HG03575 (cell line): ENCODE measurements around the gene SLC22A31.

Source experiments
- ATAC-seq: cut with Tn5 transposase; IDR thresholded peaks from one replicate; pipeline ENCODE4 v1.9.1; 2021; ENCODE audit not compliant: unreplicated experiment, insufficient number of reproducible peaks, low FRiP score; ENCODE audit errors: extremely low read depth

The SLC22A31 gene

DNA sequence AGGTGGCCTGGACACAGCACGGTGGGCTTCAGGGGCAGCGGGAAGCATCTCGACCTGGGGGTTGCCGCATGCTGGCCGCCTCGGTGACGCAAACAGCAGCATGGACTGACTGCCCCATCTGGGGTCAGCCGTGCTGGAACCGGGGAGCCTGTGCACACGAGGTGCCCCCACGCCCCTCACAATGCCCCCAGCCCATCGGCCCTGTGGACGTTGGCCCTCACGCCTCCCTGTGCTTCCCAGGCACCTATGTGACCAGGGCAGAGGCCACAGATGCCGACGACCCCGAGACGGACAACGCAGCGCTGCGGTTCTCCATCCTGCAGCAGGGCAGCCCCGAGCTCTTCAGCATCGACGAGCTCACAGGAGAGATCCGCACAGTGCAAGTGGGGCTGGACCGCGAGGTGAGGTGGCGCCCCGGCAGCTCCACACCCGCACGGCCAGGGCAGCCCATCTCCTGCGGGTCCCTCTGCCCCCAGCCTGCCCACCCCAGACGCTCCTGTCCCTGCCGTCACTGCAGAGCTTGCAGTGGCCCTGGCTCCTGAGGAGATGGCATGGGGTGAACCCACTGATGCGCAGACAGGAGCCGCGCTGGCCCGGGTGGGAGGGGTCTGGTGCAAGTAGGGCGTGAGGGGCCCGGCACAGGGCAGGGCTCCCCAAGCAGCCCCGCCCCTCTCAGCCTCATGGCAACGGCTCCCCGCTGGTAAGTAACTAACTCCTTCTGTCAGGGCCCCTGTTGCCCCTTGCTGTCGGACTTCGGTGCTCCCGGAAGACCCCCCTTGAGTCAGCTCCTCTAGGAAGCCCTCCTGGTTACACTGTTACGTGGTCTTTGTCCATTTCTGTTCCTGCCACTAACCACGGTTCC, 15.2 kb downstream of the SLC22A31 start:
- ATAC-seq = no peak

- ATAC-seq = no peak
These were observed 15.7 kb downstream of the SLC22A31 start for GRCh38 chr16:89184677-89184932.

DNA sequence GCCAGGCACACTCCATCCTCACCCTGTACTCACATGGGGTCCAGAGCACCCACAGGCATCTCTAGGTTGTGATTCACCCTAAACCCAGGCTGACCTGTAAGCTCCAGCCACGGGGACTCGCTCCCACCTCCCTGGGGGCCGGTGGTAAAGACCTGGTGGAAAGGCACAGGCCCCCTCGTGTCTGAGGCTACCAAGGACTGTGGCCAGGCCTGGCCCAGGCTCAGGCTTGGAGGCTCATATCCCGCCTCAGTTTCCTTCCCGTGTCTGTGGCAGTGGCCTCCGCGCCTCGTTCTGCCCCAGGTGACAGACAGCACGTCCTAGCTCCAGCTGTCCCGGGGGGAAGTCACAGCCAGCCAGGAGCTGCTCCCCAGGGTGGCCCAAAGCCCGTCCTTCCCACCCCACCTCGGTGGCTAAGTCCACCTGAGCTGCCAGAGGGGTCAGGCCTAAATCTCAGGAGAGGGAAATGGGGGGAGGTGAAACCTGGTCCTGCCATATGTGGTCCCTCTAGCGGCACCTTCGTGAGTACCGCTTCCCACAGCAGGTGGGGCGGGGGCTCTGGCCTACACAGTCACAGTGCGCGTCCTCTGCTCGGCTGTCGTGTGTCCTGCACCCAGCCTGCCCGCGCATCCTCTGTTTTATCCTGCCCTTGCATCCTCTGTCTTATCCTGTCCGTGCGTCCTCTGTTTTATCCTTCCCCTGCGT, 16.2 kb downstream of the SLC22A31 start:
- ATAC-seq = no peak

DNA sequence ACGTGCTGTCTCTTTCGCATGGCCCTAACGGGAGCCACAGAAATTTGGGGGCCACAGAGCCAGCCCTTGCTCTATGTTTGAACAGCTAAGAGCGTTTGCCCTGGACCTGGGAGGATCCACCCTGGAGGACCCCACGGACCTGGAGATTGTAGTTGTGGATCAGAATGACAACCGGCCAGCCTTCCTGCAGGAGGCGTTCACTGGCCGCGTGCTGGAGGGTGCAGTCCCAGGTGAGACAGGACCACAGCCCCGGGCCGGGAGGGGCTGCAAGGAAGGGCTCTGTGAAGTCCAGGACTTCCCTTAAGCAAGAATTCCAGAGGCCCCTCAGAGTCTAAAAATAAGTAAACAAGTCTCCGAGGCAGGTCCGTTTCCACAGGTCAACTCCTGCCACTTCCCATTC, 16.9 kb downstream of the SLC22A31 start:
- ATAC-seq = no peak

- ATAC-seq = no peak
These were observed 20.6 kb downstream of the SLC22A31 start for GRCh38 chr16:89179656-89180315.

DNA sequence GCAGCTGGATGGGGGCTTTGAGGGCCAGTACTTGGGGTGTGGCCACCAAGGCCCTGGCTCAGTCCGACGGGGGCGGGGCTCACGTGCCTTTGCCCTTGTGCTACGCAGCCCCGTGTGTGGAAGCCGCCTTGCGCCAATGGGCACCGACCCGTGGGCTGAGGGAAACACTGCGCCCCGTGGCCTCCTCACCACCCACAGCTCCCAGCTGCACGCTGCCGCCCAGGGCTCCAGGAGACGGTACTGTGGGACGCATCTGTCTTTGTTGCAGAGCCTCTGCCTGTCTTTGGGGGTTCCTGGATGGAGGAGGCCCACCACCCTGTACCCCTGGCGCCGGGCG, 21.2 kb downstream of the SLC22A31 start:
- ATAC-seq = no peak

- no peak for ATAC-seq
These were observed 21.7 kb downstream of the SLC22A31 start for GRCh38 chr16:89178453-89179147.

DNA sequence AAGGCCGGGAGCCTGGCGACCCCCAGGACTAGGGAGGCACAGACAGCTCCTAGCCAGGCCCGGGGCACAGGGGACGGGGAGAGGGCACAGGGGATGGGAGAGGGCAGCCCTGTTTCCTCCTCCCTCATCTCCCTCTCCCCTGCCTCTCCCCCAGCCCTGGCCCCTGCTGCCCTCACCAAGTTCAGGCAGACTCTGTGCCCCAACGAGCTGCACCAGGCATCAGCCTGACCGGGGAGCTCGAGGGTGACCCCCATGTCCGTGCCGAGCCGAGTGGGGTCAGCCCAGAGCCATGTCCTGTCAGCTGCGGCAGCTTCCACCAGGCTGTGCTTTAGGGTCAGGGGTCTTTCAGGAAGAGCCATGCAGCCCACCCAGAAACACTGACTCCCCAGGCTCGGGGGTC, 22.8 kb downstream of the SLC22A31 start:
- ATAC-seq = no peak

DNA sequence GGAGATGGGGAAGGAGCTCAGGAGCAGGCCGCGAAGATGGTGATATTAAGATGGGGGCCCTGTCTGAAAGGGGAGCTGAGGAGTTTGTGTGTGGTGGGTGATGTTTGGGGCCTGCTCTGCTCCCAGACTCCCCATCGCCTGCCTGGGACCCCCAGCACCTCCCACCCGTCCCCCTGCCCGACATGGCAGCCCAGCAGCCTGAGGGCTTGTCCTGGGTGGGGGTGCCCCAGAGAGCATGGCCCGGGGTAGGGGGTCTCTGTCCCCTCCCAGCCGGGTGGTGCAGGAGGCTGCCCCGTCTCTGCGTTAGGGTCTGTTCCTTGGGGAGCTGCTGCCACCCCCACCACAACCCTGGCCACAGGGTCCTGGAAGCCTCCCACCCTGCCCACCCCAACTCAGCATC, 23.6 kb downstream of the SLC22A31 start:
- no peak for ATAC-seq

DNA sequence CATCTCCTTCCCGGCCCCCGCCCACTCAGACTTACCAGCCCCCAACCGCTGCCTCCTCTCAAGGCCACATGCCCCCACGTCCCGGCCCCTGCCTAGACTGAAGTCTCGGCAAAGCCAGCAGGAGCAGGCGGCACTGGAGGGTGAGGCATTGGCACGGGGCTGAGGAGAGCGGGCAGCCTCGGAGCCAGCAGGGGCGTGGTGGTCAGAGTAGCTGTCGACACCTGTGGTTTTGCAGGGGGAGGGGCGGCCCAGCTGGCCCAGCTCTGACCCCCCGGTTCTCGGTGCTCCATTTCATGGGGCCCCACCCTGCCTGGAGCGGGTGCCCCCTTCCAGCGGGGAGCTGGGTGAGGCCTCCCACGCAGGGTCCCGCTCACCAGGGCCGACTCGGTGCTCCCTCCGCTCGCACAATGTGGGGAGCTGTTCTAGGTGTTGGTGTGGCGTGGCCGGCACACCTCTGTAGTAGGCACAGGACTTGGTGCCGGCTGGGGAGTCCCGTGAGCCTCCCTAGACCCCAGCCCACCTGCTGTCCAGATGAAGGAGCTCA, 24.1 kb downstream of the SLC22A31 start:
- ATAC-seq = no peak

DNA sequence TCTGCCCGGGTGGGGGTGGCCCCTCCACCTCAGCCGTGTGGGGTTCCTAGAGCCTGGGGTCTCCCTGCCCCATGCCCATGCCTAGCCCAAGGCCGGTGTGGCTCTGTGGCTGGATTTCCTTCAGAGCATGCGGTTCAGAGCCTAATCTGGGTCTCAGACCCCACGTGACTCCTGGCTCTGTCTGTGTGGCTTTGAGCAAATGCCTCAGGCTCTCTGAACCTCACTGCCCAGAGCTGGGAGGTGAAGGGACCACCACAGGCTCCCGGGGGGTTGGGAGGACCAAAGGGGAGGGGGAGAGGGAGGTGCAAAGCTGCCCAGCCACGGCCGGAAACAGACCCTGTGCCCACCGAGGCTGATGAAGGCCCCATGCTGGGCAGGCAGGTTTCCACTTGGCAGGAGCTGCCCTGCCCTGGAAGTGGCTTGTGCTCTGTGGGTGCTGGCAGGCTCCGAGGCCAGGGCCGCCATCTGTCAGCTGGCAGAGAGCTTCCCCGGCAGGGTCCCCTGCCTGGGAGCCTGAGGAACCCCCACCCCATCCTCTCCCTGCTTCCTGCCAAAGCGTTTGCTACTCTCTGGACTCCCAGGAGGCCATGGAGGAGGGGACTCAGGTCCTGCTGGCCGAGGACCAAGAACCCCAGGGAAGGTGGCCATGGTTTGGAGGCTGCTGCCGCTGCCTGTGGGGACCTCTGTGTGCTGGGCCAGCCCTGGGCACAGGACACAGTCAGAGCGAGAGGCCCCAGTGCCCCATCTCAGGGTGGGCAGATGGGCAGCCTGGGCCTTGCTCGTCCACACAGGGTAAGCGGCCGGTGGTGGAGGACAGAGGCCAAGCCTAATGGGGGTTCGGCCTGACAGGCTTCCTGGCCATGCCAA, 24.8 kb downstream of the SLC22A31 start:
- ATAC-seq = no peak

DNA sequence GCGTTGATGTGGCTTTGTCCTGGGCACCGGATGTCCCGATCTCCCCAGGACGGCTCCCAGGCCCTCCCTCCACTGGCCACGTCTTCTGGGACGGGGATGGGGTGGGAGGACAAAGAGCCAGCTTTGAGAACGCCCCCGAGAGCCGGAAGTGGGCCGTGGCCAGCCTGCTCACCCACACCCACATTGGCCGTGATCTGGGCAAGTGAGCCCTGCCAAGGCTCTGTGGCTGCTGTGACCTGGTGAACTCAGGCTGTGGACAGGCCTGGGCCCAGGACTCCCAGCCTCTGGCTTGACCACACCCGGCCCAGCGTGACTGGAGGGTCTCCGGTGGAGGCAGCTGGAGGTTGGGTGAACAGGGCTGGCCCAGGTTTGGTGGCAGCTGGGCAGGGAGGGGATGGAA, 25.5 kb downstream of the SLC22A31 start:
- ATAC-seq = no peak

DNA sequence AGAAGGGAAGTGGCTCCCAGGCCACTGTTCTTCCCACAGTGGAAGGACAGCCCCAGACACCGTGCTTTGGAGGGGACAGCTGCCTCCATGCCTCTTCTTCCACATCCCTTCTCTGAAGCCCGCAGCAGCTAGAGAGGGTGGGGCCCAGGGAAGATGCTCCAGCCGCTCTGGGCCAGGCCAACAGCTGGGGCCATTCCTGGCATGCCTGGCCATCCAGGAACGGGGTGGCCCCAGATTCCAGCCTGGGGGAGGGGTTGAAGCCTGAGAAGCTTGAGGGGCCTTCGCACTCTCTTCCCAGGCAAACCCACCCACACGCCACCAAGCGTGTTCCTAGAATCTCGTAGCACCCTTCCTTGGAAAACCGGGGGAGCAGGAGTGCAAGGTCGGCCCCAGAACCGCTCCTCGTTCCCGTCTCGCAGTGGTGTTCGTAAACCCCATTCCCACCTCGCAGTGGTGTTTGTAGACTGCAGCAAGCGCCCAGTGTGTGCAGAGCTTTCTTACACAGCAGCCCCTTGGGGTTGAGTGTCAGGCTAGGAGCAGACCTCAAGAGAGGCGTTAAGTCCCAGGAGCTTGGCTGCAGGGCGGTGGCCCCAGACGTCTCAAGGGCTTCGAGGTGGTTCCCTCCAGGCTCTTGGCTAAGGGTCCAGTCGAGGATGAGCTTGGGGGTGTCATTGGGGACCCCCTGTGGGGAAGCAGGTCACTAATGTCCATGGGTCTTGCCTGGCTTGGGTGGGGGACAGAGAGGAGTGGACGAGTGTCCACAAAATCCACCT, 26.1 kb downstream of the SLC22A31 start:
- no peak for ATAC-seq

DNA sequence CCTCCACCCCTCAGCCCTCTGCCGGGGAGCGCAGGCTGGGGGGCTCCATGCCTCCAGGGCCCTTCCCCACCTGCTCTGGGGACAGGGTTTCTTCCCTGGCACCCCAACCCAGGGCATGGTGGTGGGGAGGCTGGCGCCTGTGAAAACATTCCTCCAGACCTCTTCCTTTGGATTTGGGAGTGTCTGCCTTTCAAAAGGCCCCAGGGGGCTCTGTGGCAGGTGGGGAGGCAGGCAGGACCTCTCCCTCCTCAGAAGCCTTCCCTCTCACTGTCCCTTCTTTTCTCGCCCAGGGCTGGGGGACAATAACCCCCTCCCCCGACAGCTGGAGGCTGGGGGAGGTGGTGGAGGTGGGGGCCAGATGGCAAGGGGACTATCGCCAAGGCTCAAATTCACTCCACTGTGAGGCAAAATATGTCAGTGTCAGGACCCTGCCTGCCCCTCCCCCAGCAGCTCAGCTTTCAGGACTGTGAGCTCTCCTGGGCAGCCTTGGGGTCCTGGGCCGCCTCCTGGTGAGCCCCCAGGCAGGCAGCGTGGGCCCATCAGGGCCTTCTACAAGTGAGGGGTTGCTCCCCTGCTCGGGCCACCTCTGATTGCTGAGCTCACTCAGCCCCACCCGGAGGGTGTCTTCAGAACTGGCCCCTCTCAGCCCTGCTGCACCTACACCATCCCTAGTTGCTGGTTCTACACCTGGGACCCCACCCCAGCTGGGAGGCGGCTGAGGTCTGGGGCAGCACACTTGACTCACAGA, 27.0 kb downstream of the SLC22A31 start:
- no peak for ATAC-seq

DNA sequence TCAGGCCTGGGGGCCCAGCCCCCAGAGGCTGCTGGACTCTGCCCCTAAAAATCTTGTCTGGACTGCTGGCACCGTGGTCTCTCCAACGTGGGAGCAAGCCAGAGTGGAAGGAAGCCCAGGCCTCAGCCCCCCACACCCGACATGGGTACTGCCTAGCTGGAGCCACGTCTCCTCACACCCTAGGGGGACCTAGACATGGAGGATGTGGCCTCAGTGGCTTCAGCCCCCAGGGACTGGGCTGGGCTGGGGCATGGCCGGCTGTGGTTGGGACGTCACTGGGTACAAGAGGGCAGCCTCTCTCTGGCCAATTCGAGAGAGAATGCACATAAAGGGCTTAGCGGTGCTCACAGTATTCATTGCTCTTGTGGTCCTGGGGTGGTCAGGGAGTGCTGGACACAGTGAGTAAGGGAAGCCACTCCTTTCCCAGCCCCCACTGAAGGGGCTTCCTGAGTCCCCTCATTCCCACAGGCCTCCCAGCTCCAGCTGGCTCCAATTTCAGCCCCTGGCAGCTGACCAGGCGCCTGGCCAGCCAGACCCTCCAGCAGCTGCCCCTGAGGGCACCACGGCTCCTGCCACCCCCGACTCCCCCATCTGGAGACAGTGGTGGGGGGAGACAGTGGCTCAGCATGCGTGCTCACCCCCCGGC, 27.7 kb downstream of the SLC22A31 start:
- no peak for ATAC-seq

DNA sequence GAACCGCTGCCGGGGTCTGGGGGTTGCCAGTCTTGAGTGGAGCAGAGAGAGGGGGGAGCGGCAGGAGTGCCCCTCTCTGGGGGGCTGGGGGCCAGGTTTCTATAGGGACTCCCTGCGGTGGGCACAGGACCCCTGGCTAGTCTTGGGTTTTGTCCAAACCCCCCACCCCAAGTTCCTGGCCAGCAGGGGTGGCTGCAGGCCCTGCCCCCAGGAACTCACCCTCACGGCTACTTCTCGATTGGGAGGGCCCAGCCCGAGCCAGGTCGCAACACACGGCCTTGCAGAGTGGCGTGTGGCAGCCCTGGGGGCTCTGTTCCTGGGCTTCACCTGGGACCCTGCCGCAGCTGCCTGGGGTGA, 28.2 kb downstream of the SLC22A31 start:
- no peak for ATAC-seq
